SJSA1 (cell line): ENCODE measurements around the gene GLDC. TPM values are rescaled to one million over a fixed set of nuclear protein-coding genes. Genes with fewer than 3 reads are reported as not detected.
"Not testable (repeated sequence)": the region's sequence is repeated elsewhere in the genome, so short reads cannot be mapped to it uniquely, and the experiment has no call there.

Experiments used
- DNase-seq, 2 experiments: peaks; one replicate each; pipeline ENCODE4 v3.0.0-alpha.2; 2015 to 2020; ENCODE audit warnings: low spot score in 2 of 2, low read depth in 1 of 2
- H3K27ac ChIP-seq: fragments of 250-450 bp; sonication (Bioruptor Pico); 2 replicates; pipeline ENCODE4 v1.5.1; 2020; ENCODE audit warnings: mild to moderate bottlenecking, moderate library complexity
- H3K27me3 ChIP-seq: fragments of 250-450 bp; sonication (Bioruptor Pico); replicated peaks from 2 replicates; pipeline ENCODE4 v1.5.1; 2020; ENCODE audit warnings: mild to moderate bottlenecking, moderate library complexity
- H3K36me3 ChIP-seq: fragments of 250-450 bp; sonication (Bioruptor Pico); 2 replicates; pipeline ENCODE4 v1.5.1; 2020; ENCODE audit warnings: mild to moderate bottlenecking
- H3K4me1 ChIP-seq: fragments of 250-450 bp; sonication (Bioruptor Pico); replicated peaks from 2 replicates; pipeline ENCODE4 v1.6.1; 2021; ENCODE audit warnings: mild to moderate bottlenecking
- H3K4me3 ChIP-seq: fragments of 250-450 bp; sonication (Bioruptor Pico); 2 replicates; pipeline ENCODE4 v1.5.1; 2020; ENCODE audit warnings: mild to moderate bottlenecking
- H3K9me3 ChIP-seq: fragments of 250-450 bp; sonication (Bioruptor Pico); replicated peaks from 2 replicates; pipeline ENCODE4 v1.5.1; 2020; ENCODE audit warnings: mild to moderate bottlenecking
- total RNA-seq: library from RNA; depleted of rRNA; stranded (reverse); fragments of >200 nt; shearing (Covaris generic); gene quantifications from 2 replicates; pipeline ENCODE4 v1.2.3, GENCODE V29; 2014

GLDC gene
- total RNA-seq, 1 experiment from 2014 or later, result 0.18 TPM

- H3K9me3 ChIP-seq, H3K4me3 ChIP-seq, H3K27me3 ChIP-seq, DNase-seq, H3K4me1 ChIP-seq, H3K27ac ChIP-seq, H3K36me3 ChIP-seq: not testable (repeated sequence)
Measured at GRCh38 chr9:6622784-6623183, 22.7 kb downstream of the GLDC start.

- Histone ChIP-seq H3K4me1 (no peaks in the 10 kb centered on the region), H3K4me3 (no peak overlapping the region), H3K27me3 (no peaks in the 10 kb centered on the region), H3K36me3 (no peaks in the 10 kb centered on the region), H3K27ac (no peak overlapping the region), H3K9me3 (no peaks in the 10 kb centered on the region)
- no peak for DNase-seq
Measured at GRCh38 chr9:6620796-6621195, 24.7 kb downstream of the GLDC start.

GRCh38 chr9:6620353-6620752, 25.2 kb downstream of the GLDC start:
- Histone ChIP-seq H3K4me1 (no peaks in the 10 kb centered on the region), H3K9me3 (no peaks in the 10 kb centered on the region), H3K36me3 (no peaks in the 10 kb centered on the region), H3K27ac (no peak overlapping the region), H3K27me3 (no peaks in the 10 kb centered on the region), H3K4me3 (no peak overlapping the region)
- DNase-seq, result no peak

GRCh38 chr9:6619909-6620308, 25.6 kb downstream of the GLDC start:
- Histone ChIP-seq H3K36me3 (no peaks in the 10 kb centered on the region), H3K4me3 (no peak overlapping the region), H3K4me1 (no peaks in the 10 kb centered on the region), H3K27me3 (no peaks in the 10 kb centered on the region), H3K27ac (no peak overlapping the region), H3K9me3 (no peaks in the 10 kb centered on the region)
- no peak for DNase-seq

GRCh38 chr9:6616951-6617602, 28.5 kb downstream of the GLDC start:
- H3K4me1 ChIP-seq, result no peaks in the 10 kb centered on the region
- no peak overlapping the region for H3K27ac ChIP-seq
- H3K4me3 ChIP-seq, result no peak overlapping the region
- H3K27me3 ChIP-seq, result no peaks in the 10 kb centered on the region
- no peaks in the 10 kb centered on the region for H3K9me3 ChIP-seq
- peak in 1 of 2 experiments; percentile 0 for DNase-seq
- H3K36me3 ChIP-seq, result no peaks in the 10 kb centered on the region

- Histone ChIP-seq H3K27ac (no peak overlapping the region), H3K4me3 (no peak overlapping the region), H3K27me3 (no peaks in the 10 kb centered on the region), H3K9me3 (no peaks in the 10 kb centered on the region), H3K4me1 (no peaks in the 10 kb centered on the region), H3K36me3 (no peaks in the 10 kb centered on the region)
- DNase-seq, result no peak
Measured at GRCh38 chr9:6614489-6614888, 31.0 kb downstream of the GLDC start.

- DNase-seq, result no peak
- H3K9me3 ChIP-seq, result no peaks in the 10 kb centered on the region
- H3K4me1 ChIP-seq, result no peaks in the 10 kb centered on the region
- H3K27ac ChIP-seq, result no peak overlapping the region
- no peaks in the 10 kb centered on the region for H3K27me3 ChIP-seq
- no peaks in the 10 kb centered on the region for H3K36me3 ChIP-seq
- H3K4me3 ChIP-seq, result no peak overlapping the region
Measured at GRCh38 chr9:6611865-6612264, 33.7 kb downstream of the GLDC start.

GRCh38 chr9:6610073-6610472, 35.5 kb downstream of the GLDC start:
- Histone ChIP-seq H3K36me3 (no peaks in the 10 kb centered on the region), H3K9me3 (no peaks in the 10 kb centered on the region), H3K27me3 (no peaks in the 10 kb centered on the region), H3K27ac (no peak overlapping the region), H3K4me3 (no peak overlapping the region), H3K4me1 (no peaks in the 10 kb centered on the region)
- no peak for DNase-seq

- Histone ChIP-seq H3K27me3 (no peaks in the 10 kb centered on the region), H3K27ac (no peak overlapping the region), H3K4me1 (no peaks in the 10 kb centered on the region), H3K9me3 (no peaks in the 10 kb centered on the region), H3K36me3 (no peaks in the 10 kb centered on the region), H3K4me3 (no peak overlapping the region)
- no peak for DNase-seq
Measured at GRCh38 chr9:6609497-6610016, 36.0 kb downstream of the GLDC start.

GRCh38 chr9:6605202-6605601, 40.3 kb downstream of the GLDC start:
- H3K9me3 ChIP-seq, result no peaks in the 10 kb centered on the region
- no peak overlapping the region for H3K27ac ChIP-seq
- no peaks in the 10 kb centered on the region for H3K4me1 ChIP-seq

GRCh38 chr9:6600426-6600825, 45.1 kb downstream of the GLDC start:
- H3K36me3 ChIP-seq, result no peaks in the 10 kb centered on the region
- H3K9me3 ChIP-seq, result no peaks in the 10 kb centered on the region
- H3K4me1 ChIP-seq, result no peaks in the 10 kb centered on the region
- H3K27me3 ChIP-seq, result no peaks in the 10 kb centered on the region
- H3K27ac ChIP-seq, result no peak overlapping the region
- no peak for DNase-seq
- no peak overlapping the region for H3K4me3 ChIP-seq

More at GRCh38 chr9:6605202-6605601, 40.3 kb downstream of the GLDC start:
- Histone ChIP-seq H3K27me3 (no peaks in the 10 kb centered on the region), H3K4me3 (no peak overlapping the region), H3K36me3 (no peaks in the 10 kb centered on the region)
- DNase-seq, result no peak

GRCh38 chr9:6600006-6600405, 45.5 kb downstream of the GLDC start:
- H3K27me3 ChIP-seq, result no peaks in the 10 kb centered on the region
- H3K36me3 ChIP-seq, result no peaks in the 10 kb centered on the region
- no peak overlapping the region for H3K27ac ChIP-seq
- no peak for DNase-seq
- H3K4me3 ChIP-seq, result no peak overlapping the region
- H3K4me1 ChIP-seq, result no peaks in the 10 kb centered on the region
- H3K9me3 ChIP-seq, result no peaks in the 10 kb centered on the region

GRCh38 chr9:6598249-6598725, 47.2 kb downstream of the GLDC start:
- H3K9me3 ChIP-seq, result no peaks in the 10 kb centered on the region
- H3K4me1 ChIP-seq, result no peaks in the 10 kb centered on the region
- no peak overlapping the region for H3K4me3 ChIP-seq
- no peak for DNase-seq
- H3K36me3 ChIP-seq, result no peaks in the 10 kb centered on the region
- no peaks in the 10 kb centered on the region for H3K27me3 ChIP-seq
- H3K27ac ChIP-seq, result no peak overlapping the region

GRCh38 chr9:6592791-6593190, 52.7 kb downstream of the GLDC start:
- H3K4me3 ChIP-seq, result no peak overlapping the region
- H3K27ac ChIP-seq, result no peak overlapping the region
- no peaks in the 10 kb centered on the region for H3K9me3 ChIP-seq
- H3K4me1 ChIP-seq, result no peaks in the 10 kb centered on the region
- H3K27me3 ChIP-seq, result no peaks in the 10 kb centered on the region
- no peaks in the 10 kb centered on the region for H3K36me3 ChIP-seq
- no peak for DNase-seq

- Histone ChIP-seq H3K4me1 (no peaks in the 10 kb centered on the region), H3K9me3 (no peaks in the 10 kb centered on the region), H3K27ac (no peak overlapping the region), H3K27me3 (no peaks in the 10 kb centered on the region), H3K4me3 (no peak overlapping the region), H3K36me3 (no peaks in the 10 kb centered on the region)
- DNase-seq, result no peak
Measured at GRCh38 chr9:6592231-6592630, 53.3 kb downstream of the GLDC start.
